ENCODE data around the gene SLC50A1.

Gene SLC50A1

DNA sequence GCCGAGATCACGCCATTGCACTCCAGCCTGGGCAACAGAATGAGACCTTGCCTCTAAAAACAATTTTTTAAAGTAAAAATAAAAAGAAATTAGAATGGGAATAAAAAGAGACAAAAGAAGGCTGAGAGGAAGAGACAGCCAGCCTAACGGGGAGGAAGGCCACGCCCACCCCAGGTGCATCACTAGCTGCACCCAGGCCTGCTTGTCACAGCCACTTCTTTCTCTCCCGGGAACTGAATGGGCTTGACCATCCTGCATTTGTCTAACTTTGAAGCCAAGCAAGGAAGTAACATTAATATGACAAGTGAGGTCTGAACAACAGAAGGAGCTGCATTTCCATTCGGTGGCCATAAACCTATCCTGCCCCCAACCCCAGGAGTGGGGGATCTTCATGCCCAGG, 28.8 kb upstream of the SLC50A1 start:
- Histone ChIP-seq H3K36me3 (ENCODE audit: low read length) (no peaks in the 10 kb centered on the region), H3K4me2 (ENCODE audit: low read depth, low read length, poor library complexity, severe bottlenecking) (no peak overlapping the region), H3F3A (ENCODE audit: insufficient read depth) (no peaks in the 10 kb centered on the region), H3K9me2 (replicated peaks; ENCODE audit: insufficient read depth, low read length) (no peaks in the 10 kb centered on the region), H3K27ac (ENCODE audit: low read depth, low read length) (no peak overlapping the region), H3K27me3 (ENCODE audit: low read length) (no peaks in the 10 kb centered on the region), H3K4me3 (ENCODE audit: insufficient read depth, low read length, poor library complexity, severe bottlenecking) (no peak overlapping the region), H4K20me1 (ENCODE audit: low read depth, low read length) (no peaks in the 10 kb centered on the region), H3K9ac (ENCODE audit: low read length) (no peak overlapping the region), H3K79me2 (ENCODE audit: insufficient read depth, low read length) (no peaks in the 10 kb centered on the region), H3K9me3 (ENCODE audit: insufficient read depth, low read length) (no peaks in the 10 kb centered on the region), H2AFZ (ENCODE audit: low read depth, low read length, severe bottlenecking) (no peak overlapping the region)
- TF ChIP-seq, protein P1, sequence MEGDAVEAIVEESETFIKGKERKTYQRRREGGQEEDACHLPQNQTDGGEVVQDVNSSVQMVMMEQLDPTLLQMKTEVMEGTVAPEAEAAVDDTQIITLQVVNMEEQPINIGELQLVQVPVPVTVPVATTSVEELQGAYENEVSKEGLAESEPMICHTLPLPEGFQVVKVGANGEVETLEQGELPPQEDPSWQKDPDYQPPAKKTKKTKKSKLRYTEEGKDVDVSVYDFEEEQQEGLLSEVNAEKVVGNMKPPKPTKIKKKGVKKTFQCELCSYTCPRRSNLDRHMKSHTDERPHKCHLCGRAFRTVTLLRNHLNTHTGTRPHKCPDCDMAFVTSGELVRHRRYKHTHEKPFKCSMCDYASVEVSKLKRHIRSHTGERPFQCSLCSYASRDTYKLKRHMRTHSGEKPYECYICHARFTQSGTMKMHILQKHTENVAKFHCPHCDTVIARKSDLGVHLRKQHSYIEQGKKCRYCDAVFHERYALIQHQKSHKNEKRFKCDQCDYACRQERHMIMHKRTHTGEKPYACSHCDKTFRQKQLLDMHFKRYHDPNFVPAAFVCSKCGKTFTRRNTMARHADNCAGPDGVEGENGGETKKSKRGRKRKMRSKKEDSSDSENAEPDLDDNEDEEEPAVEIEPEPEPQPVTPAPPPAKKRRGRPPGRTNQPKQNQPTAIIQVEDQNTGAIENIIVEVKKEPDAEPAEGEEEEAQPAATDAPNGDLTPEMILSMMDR (IDR thresholded peaks at IDR 0.05; ENCODE audit: insufficient read depth, low read length, poor library complexity, severe bottlenecking) = no peak
- TF ChIP-seq EZH2phosphoT487 (conservative IDR thresholded peaks at IDR 0.05; ENCODE audit: low read length) = no peak

DNA sequence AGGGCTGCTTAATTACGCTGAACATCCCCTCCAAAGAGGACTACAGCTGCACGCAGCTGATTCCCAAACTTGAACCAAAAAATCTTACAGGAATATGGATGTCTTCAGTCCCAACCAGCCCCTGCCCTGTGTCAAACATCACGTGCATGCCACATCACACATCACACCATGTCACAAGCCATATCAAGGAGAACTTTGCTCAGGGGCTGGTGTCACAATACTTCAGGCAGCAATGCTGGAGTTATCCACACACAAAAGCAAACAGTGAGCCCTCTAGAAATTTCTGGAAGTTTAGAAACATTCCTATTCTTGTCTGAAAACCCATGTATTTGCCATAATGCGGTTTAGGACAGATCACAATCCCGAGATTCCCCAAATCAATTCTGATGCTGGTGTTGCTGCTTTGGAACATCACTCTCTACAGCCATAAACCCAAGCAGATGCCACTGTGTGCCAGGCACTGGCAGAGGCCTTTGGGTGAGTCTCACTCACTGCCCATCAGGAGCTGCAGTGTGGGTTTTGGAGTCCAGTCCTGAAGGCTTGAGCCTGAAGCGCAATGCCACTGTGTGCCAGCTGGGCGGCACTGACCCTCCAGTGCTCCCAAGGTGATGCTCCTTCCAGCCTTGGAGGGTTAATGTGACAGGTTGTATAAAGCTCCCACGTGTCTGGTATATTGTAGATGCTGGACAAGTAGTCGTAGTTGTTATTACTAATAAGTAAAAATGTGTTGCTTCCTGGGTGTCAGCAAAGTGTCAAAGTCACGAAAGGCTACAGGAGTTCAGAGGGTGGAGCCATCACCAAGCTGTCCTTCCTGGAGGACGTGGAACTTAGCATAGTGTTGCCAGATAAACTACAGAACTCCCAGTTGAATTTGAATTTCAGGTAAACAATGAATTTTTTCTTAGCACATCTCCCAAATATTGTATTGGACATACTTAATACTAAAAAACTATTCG, 28.1 kb upstream of the SLC50A1 start:
- Histone ChIP-seq H3K4me2 (ENCODE audit: low read depth, low read length, poor library complexity, severe bottlenecking) (no peak overlapping the region), H3K4me3 (ENCODE audit: insufficient read depth, low read length, poor library complexity, severe bottlenecking) (no peak overlapping the region), H3K9me2 (replicated peaks; ENCODE audit: insufficient read depth, low read length) (no peaks in the 10 kb centered on the region), H3K9ac (ENCODE audit: low read length) (no peak overlapping the region), H3K9me3 (ENCODE audit: insufficient read depth, low read length) (no peaks in the 10 kb centered on the region), H4K20me1 (ENCODE audit: low read depth, low read length) (no peaks in the 10 kb centered on the region), H2AFZ (ENCODE audit: low read depth, low read length, severe bottlenecking) (no peak overlapping the region), H3K27me3 (ENCODE audit: low read length) (no peaks in the 10 kb centered on the region), H3F3A (ENCODE audit: insufficient read depth) (no peaks in the 10 kb centered on the region), H3K27ac (ENCODE audit: low read depth, low read length) (no peak overlapping the region), H3K79me2 (ENCODE audit: insufficient read depth, low read length) (no peaks in the 10 kb centered on the region), H3K36me3 (ENCODE audit: low read length) (no peaks in the 10 kb centered on the region)
- no peak for TF ChIP-seq EZH2phosphoT487 (conservative IDR thresholded peaks at IDR 0.05; ENCODE audit: low read length)
- TF ChIP-seq, protein P1 (IDR thresholded peaks at IDR 0.05; ENCODE audit: insufficient read depth, low read length, poor library complexity, severe bottlenecking) = no peak

DNA sequence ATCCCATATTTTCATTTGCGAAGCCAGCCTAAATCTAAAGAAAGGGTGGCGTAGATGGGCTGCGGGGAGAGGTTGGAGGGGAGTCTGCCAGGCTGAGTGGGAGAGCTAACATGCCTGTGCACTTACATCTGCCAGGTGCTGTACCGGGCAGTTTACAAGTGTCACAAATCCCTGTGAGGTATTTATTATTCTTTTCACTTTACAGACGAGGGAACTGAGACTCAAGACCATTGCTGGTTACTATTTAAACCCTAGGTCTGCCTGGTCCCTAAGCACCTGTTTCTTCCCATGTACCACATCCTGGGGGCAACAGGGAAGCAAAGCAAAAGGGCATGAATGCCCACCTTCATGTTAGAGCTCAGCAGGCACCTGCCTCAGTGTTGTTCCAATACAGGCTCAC, 27.4 kb upstream of the SLC50A1 start:
- H2AFZ ChIP-seq (ENCODE audit: low read depth, low read length, severe bottlenecking) = no peak overlapping the region
- H3K36me3 ChIP-seq (ENCODE audit: low read length) = no peaks in the 10 kb centered on the region
- H3K4me2 ChIP-seq (ENCODE audit: low read depth, low read length, poor library complexity, severe bottlenecking) = no peak overlapping the region
- TF ChIP-seq EZH2phosphoT487 (conservative IDR thresholded peaks at IDR 0.05; ENCODE audit: low read length) = no peak
- TF ChIP-seq, protein P1 (IDR thresholded peaks at IDR 0.05; ENCODE audit: insufficient read depth, low read length, poor library complexity, severe bottlenecking) = no peak
- H3K79me2 ChIP-seq (ENCODE audit: insufficient read depth, low read length) = no peaks in the 10 kb centered on the region
- no peaks in the 10 kb centered on the region for H3F3A ChIP-seq (ENCODE audit: insufficient read depth)
- H3K27ac ChIP-seq (ENCODE audit: low read depth, low read length) = no peak overlapping the region
- H3K9ac ChIP-seq (ENCODE audit: low read length) = no peak overlapping the region
- H3K9me2 ChIP-seq (replicated peaks; ENCODE audit: insufficient read depth, low read length) = no peaks in the 10 kb centered on the region
- H4K20me1 ChIP-seq (ENCODE audit: low read depth, low read length) = no peaks in the 10 kb centered on the region
- H3K9me3 ChIP-seq (ENCODE audit: insufficient read depth, low read length) = no peaks in the 10 kb centered on the region
- no peaks in the 10 kb centered on the region for H3K27me3 ChIP-seq (ENCODE audit: low read length)
- H3K4me3 ChIP-seq (ENCODE audit: insufficient read depth, low read length, poor library complexity, severe bottlenecking) = no peak overlapping the region
